Spleen (tissue), 7 donors: ENCODE data around the gene CLEC4E.

Experiments used
- POLR2A ChIP-seq, 3 donors: fragments of 450-650 bp; IDR thresholded peaks; one replicate each; pipeline ENCODE4 v1.5.1; 2017; ENCODE audit warnings: antibody characterized with exemption in 3 of 3, mild to moderate bottlenecking in 1 of 3
- TF ChIP-seq, protein P1 (sequence below), 11 experiments: fragments of 200-600 bp in 7 of 11; fragments of 450-650 bp in 4 of 11; sonication (generic) in 4 of 11; IDR thresholded peaks in 8 of 11; conservative IDR thresholded peaks in 3 of 11; 1 replicate in 7 of 11; 2 replicates in 4 of 11; pipeline versions ENCODE4 v1.4.0 to v1.8.0; 2016 to 2021; ENCODE audit warnings: antibody characterized with exemption in 11 of 11, inconsistent platforms in 4 of 11, mild to moderate bottlenecking in 1 of 11
- donor health status: DM: no; HTN: no; CAD: no; lungs with moderate emphysema.
- donor health status: DM: no; HTN: no; CAD: no.
- donor health status: DM: no; HTN: no; CAD: no.

DNA sequence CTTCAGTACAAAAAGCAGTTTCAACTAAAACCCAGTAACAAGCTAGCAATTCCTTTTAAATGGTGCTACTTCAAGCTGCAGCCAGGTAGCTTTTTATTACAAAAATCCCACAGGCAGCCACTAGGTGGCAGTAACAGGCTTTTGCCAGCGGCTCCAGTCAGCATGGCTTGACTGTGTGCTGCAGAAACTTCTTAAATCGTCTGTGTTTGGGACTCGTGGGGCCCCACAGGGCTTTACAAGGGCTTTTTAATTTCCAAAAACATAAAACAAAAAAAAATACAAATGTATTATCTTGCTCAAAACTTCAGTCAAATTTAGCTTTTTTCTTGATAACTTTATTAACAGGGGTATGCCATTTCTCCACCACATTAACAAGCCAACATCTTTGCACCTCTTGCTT lies 3.6 kb upstream of the CLEC4E start:
- TF ChIP-seq, protein P1, sequence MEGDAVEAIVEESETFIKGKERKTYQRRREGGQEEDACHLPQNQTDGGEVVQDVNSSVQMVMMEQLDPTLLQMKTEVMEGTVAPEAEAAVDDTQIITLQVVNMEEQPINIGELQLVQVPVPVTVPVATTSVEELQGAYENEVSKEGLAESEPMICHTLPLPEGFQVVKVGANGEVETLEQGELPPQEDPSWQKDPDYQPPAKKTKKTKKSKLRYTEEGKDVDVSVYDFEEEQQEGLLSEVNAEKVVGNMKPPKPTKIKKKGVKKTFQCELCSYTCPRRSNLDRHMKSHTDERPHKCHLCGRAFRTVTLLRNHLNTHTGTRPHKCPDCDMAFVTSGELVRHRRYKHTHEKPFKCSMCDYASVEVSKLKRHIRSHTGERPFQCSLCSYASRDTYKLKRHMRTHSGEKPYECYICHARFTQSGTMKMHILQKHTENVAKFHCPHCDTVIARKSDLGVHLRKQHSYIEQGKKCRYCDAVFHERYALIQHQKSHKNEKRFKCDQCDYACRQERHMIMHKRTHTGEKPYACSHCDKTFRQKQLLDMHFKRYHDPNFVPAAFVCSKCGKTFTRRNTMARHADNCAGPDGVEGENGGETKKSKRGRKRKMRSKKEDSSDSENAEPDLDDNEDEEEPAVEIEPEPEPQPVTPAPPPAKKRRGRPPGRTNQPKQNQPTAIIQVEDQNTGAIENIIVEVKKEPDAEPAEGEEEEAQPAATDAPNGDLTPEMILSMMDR (IDR thresholded peaks at IDR 0.05 in 8 of 11, conservative IDR thresholded peaks at IDR 0.05 in 3 of 11): peak; percentile 51 to 92 (median 84)
- TF ChIP-seq POLR2A (IDR thresholded peaks at IDR 0.05): no peak
